Smooth muscle cell of the coronary artery (primary cell): ENCODE results near the gene ATP5IF1. TPM values are rescaled to one million over a fixed set of nuclear protein-coding genes. Genes with fewer than 3 reads are reported as not detected.

Experiments used
- total RNA-seq: library from RNA; depleted of rRNA; stranded (reverse); fragments of >200 nt; gene quantifications from 2 replicates; pipeline ENCODE4 v1.2.3, GENCODE V29; 2014; ENCODE audit warnings: low replicate concordance

The ATP5IF1 gene
- total RNA-seq, result 199 and 292 TPM in 2 replicates

DNA sequence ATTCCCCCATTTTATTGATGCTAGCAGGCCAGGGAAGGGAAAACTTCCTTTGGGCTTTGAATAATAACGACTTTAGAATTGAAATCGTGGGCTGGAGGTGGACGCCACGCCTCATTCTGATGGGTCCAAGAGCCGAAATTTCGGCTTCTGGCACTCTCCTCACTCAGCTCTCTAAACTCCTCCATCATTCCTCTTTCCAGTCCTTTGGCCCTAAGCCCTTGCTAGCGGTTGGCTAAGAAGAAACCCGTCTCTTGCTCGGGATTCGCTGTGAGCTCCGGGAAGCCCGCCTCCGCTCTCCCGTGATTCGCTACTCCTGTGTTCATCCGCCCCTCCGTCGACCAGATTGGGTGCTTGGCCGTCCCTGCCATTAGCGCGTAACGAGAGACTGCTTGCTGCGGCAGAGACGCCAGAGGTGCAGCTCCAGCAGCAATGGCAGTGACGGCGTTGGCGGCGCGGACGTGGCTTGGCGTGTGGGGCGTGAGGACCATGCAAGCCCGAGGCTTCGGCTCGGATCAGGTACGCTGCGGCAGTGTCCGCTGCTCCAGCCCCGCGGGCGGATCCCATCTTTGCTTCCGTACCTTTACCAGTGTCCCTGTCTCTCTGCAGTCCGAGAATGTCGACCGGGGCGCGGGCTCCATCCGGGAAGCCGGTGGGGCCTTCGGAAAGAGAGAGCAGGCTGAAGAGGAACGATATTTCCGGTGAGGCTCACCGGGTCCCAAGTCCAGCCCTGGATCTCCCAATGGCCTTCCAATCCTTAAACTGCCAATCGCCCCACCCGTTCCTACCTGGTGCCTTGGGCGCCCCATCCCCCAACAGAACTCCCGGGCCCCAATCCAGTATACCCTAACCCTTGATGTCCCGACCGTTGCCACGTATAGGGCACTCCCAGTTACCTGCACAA lies at the start of gene ATP5IF1:
ATP5IF1 (plus strand) TSS at position 370 of the 901 bp plus-strand sequence; CDS start at position 430, 60 bp downstream.

DNA sequence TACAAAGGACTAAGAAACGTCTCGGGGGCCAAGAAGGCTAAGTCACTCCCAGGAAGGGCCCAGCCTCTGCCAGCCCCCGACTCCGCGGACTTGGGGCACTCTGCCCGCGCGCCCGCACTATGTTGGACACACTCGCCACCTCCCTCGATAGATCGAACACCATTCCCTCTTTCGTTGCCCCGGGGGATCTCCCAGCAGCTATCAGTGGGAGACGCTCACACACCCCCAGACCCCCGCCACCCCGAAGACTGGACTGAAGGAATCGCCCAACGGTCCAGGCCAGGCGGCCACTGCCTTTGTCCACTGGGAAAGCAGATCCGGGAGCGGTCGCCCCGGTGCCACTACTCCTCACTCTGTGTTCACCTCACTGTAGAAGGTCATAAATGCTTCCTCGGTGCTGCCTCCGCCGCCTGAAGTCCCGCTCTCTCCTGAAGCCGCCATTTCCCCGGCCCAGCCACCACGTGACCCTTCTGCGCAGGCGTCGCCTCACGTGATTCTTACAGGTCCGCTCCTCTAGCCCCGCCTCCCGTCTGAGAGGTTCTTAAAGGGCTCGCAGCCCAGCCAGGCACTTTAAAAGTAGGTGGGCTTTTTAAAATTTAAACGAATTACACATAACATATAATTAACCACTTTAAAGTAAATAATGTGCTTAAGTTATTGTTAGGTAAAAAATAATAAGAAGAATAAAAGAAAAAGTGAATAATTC lies 3.2 kb upstream of the ATP5IF1 start, which contains the start of gene DNAJC8:
DNAJC8 (minus strand) TSS at position 472 of the 706 bp plus-strand sequence; CDS start at position 441, 31 bp downstream.

DNA sequence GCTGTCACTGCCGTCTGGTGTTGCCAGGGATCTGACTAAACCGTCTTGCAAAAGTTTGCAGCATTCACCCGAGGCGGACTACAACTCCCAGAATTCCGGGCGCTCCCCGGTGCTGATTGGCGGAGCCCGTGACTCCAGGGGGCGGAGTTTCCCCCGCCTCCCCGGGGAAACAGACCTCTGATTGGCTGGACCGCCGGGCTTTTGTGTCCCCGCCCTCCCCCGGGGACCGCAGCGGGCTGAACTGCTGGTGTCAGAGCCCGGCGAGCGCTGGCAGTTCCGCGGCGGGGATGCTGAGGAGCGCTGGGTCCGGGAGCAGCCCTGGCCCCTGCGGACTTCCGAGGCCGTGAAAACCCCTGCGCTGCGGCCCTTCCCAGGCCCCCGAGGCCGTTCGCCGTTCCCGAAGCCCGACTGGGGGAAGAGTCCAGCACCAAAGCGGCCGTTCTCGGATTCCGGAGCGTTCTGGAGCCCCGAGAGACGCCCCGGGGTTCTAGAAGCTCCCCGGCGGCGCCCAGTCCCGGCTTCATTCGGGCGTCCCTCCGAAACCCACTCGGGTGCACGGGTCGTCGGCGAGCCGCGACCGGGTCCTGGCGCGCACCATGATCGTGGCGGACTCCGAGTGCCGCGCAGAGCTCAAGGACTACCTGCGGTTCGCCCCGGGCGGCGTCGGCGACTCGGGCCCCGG lies 23.5 kb downstream of the ATP5IF1 start, which contains the start of gene SESN2:
SESN2 (plus strand) TSS at position 267 of the 682 bp plus-strand sequence; CDS start at position 597, 330 bp downstream.

Other genes starting within 250 kb of the ATP5IF1 start
- gene EYA3, start 147.5 kb upstream of the ATP5IF1 start, total RNA-seq, result 7.0 and 7.4 TPM in 2 replicates
- 0.12 TPM in 1 of 2 replicates, not detected in the other for gene PTAFR, start 59.4 kb upstream of the ATP5IF1 start, total RNA-seq
- 26.1 and 46.2 TPM in 2 replicates for gene DNAJC8, start 3.1 kb upstream of the ATP5IF1 start, total RNA-seq
- gene SESN2, start 23.4 kb downstream of the ATP5IF1 start, total RNA-seq, result 12.8 and 18.4 TPM in 2 replicates
- 20.2 and 40.0 TPM in 2 replicates for gene MED18, start 92.9 kb downstream of the ATP5IF1 start, total RNA-seq
- gene PHACTR4, start 133.6 kb downstream of the ATP5IF1 start, total RNA-seq, result 1.9 and 4.3 TPM in 2 replicates